SU-DHL-6 (cell line): Measurements from ENCODE around the gene CNOT6L.

Experiments used
- EZH2phosphoT487 ChIP-seq: fragments of 200-600 bp; sonication (generic), shearing (Covaris generic); conservative IDR thresholded peaks from 2 replicates; pipeline ENCODE4 v1.6.1; 2018; ENCODE audit warnings: mild to moderate bottlenecking, antibody characterized with exemption, low read length, moderate library complexity, mixed read lengths
- TF ChIP-seq, protein P1 (sequence below): fragments of 200-600 bp; sonication (generic); IDR thresholded peaks from one replicate; pipeline ENCODE4 v1.5.1; 2017; ENCODE audit warnings: antibody characterized with exemption, mild to moderate bottlenecking, low read length, moderate library complexity; ENCODE audit not compliant: insufficient read depth, poor library complexity, severe bottlenecking

DNA sequence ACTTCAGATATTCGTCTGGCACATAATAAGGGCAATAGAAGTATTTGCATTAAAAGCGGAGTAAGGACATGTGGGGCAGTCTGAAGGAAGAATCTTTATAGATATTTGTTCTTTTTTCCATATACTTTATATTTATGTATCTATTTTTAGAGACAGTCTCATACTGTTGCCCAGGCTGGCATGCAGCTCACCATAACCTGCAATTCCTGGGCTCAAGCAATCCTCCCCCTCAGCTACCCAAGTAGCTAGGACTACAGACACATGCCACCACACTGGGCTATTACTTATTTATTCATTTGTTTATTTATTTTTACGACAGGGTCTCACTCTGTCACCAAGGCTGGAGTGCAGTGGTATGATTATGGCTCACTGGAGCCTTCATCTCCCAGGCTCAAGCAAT is 26.8 kb upstream of the CNOT6L start:
- TF ChIP-seq, protein P1, sequence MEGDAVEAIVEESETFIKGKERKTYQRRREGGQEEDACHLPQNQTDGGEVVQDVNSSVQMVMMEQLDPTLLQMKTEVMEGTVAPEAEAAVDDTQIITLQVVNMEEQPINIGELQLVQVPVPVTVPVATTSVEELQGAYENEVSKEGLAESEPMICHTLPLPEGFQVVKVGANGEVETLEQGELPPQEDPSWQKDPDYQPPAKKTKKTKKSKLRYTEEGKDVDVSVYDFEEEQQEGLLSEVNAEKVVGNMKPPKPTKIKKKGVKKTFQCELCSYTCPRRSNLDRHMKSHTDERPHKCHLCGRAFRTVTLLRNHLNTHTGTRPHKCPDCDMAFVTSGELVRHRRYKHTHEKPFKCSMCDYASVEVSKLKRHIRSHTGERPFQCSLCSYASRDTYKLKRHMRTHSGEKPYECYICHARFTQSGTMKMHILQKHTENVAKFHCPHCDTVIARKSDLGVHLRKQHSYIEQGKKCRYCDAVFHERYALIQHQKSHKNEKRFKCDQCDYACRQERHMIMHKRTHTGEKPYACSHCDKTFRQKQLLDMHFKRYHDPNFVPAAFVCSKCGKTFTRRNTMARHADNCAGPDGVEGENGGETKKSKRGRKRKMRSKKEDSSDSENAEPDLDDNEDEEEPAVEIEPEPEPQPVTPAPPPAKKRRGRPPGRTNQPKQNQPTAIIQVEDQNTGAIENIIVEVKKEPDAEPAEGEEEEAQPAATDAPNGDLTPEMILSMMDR, result no peak
- no peak for TF ChIP-seq EZH2phosphoT487
